ENCODE data around the gene PLA2G2F. TPM values are rescaled to one million over a fixed set of nuclear protein-coding genes. Genes with fewer than 3 reads are reported as not detected.

Gene PLA2G2F
- total RNA-seq, 1 experiment from 2014 or later: not detected

DNA sequence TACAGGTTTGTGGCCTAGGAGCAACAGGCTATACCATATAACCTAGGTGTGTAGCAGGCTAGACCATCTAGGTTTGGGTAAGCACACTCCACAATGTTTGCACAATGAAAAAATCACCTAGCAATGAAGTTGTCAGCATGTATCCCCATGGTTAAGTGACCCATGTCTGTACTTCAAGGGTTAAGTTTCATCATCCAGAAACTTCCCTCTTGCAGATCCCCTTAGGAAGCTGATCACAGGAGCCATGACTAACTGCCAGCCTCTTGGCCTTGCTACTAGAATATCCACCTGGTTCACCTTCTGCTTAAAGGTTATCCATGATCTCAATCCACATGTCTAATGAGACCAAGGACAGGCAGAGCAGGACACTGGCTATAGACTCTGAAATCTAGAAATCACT lies 43.3 kb downstream of the PLA2G2F start:
- Mint-ChIP-seq H3K27me3 (ENCODE audit: low read depth) (peaks cover 60% of the 10 kb centered on the region), H3K27ac (no peak overlapping the region), H3K36me3 (no peaks in the 10 kb centered on the region), H3K4me1 (peaks cover 22% of the 10 kb centered on the region), H3K4me3 (no peak overlapping the region), H3K9me3 (peaks cover 14% of the 10 kb centered on the region)
- no peak for ATAC-seq
- ChIA-PET POLR2A (no interaction called here), CTCF (interaction anchor here (1.2 kb wide), 2 partner anchors 12 to 16 kb away, joined by 3 to 5 read pairs; no protein-coding TSS in a partner anchor)
- TF ChIP-seq HMGA2 (CRISPR knock-in tag; IDR thresholded peaks at IDR 0.05): no peak
- TF ChIP-seq ATF1 (CRISPR knock-in tag; IDR thresholded peaks at IDR 0.05): no peak
- TF ChIP-seq, protein P1, sequence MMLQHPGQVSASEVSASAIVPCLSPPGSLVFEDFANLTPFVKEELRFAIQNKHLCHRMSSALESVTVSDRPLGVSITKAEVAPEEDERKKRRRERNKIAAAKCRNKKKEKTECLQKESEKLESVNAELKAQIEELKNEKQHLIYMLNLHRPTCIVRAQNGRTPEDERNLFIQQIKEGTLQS (CRISPR knock-in tag; conservative IDR thresholded peaks at IDR 0.05): no peak
- TF ChIP-seq, protein P2, sequence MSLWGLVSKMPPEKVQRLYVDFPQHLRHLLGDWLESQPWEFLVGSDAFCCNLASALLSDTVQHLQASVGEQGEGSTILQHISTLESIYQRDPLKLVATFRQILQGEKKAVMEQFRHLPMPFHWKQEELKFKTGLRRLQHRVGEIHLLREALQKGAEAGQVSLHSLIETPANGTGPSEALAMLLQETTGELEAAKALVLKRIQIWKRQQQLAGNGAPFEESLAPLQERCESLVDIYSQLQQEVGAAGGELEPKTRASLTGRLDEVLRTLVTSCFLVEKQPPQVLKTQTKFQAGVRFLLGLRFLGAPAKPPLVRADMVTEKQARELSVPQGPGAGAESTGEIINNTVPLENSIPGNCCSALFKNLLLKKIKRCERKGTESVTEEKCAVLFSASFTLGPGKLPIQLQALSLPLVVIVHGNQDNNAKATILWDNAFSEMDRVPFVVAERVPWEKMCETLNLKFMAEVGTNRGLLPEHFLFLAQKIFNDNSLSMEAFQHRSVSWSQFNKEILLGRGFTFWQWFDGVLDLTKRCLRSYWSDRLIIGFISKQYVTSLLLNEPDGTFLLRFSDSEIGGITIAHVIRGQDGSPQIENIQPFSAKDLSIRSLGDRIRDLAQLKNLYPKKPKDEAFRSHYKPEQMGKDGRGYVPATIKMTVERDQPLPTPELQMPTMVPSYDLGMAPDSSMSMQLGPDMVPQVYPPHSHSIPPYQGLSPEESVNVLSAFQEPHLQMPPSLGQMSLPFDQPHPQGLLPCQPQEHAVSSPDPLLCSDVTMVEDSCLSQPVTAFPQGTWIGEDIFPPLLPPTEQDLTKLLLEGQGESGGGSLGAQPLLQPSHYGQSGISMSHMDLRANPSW (CRISPR knock-in tag; conservative IDR thresholded peaks at IDR 0.05; ENCODE audit: low read depth): no peak
- TF ChIP-seq FOXJ3 (CRISPR knock-in tag; IDR thresholded peaks at IDR 0.05; ENCODE audit: borderline replicate concordance): no peak
- no peak for TF ChIP-seq CREB1 (CRISPR knock-in tag; IDR thresholded peaks at IDR 0.05)
- TF ChIP-seq KAT7 (CRISPR knock-in tag; IDR thresholded peaks at IDR 0.05; ENCODE audit: borderline replicate concordance): no peak
- TF ChIP-seq, protein P3, sequence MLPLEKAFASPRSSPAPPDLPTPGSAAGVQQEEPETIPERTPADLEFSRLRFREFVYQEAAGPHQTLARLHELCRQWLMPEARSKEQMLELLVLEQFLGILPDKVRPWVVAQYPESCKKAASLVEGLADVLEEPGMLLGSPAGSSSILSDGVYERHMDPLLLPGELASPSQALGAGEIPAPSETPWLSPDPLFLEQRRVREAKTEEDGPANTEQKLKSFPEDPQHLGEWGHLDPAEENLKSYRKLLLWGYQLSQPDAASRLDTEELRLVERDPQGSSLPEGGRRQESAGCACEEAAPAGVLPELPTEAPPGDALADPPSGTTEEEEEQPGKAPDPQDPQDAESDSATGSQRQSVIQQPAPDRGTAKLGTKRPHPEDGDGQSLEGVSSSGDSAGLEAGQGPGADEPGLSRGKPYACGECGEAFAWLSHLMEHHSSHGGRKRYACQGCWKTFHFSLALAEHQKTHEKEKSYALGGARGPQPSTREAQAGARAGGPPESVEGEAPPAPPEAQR (CRISPR knock-in tag; IDR thresholded peaks at IDR 0.05): no peak
- no peak for TF ChIP-seq FOXP1 (CRISPR knock-in tag; IDR thresholded peaks at IDR 0.05; ENCODE audit: borderline replicate concordance)
- TF ChIP-seq SOX15 (CRISPR knock-in tag; IDR thresholded peaks at IDR 0.05): no peak
- TF ChIP-seq, protein P4, sequence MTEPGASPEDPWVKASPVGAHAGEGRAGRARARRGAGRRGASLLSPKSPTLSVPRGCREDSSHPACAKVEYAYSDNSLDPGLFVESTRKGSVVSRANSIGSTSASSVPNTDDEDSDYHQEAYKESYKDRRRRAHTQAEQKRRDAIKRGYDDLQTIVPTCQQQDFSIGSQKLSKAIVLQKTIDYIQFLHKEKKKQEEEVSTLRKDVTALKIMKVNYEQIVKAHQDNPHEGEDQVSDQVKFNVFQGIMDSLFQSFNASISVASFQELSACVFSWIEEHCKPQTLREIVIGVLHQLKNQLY (CRISPR knock-in tag; IDR thresholded peaks at IDR 0.05): no peak
- TF ChIP-seq MYBL2 (CRISPR knock-in tag; IDR thresholded peaks at IDR 0.05): no peak
- TF ChIP-seq, protein P5, sequence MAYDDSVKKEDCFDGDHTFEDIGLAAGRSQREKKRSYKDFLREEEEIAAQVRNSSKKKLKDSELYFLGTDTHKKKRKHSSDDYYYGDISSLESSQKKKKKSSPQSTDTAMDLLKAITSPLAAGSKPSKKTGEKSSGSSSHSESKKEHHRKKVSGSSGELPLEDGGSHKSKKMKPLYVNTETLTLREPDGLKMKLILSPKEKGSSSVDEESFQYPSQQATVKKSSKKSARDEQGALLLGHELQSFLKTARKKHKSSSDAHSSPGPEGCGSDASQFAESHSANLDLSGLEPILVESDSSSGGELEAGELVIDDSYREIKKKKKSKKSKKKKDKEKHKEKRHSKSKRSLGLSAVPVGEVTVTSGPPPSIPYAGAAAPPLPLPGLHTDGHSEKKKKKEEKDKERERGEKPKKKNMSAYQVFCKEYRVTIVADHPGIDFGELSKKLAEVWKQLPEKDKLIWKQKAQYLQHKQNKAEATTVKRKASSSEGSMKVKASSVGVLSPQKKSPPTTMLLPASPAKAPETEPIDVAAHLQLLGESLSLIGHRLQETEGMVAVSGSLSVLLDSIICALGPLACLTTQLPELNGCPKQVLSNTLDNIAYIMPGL (CRISPR knock-in tag; IDR thresholded peaks at IDR 0.05): no peak
- no peak for TF ChIP-seq GRHL2 (CRISPR knock-in tag; IDR thresholded peaks at IDR 0.05; ENCODE audit: insufficient replicate concordance, severe bottlenecking)
- no peak for TF ChIP-seq CREM (CRISPR knock-in tag; IDR thresholded peaks at IDR 0.05)
- no peak for DNase-seq (ENCODE audit: low spot score)

DNA sequence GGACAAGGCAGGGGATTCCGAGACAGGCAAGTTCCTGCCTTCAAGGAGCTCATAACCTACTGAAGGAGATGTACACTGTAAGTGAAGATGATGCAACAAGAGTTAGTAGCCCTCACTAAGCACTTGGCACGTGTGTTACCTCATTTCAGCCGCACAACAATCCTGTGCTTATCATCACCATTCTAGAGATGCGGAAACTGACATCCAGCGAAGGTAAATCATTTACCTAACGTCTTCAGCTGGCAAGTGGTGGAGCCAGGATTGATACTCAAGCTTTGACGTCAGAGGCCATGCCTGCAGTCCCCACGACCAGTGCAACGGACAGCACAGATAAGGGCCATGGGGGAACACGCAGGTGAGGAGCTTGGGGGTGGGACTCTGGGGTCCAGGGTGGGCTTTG lies 43.9 kb downstream of the PLA2G2F start:
- no peak for ATAC-seq
- H3K4me1 Mint-ChIP-seq: peaks cover 23% of the 10 kb centered on the region
- H3K36me3 Mint-ChIP-seq: no peaks in the 10 kb centered on the region
- POLR2A ChIA-PET: no interaction called here
- peaks cover 58% of the 10 kb centered on the region for H3K27me3 Mint-ChIP-seq (ENCODE audit: low read depth)
- peaks cover 14% of the 10 kb centered on the region for H3K9me3 Mint-ChIP-seq
- no peak overlapping the region for H3K4me3 Mint-ChIP-seq
- DNase-seq (ENCODE audit: low spot score): no peak
- CTCF ChIA-PET: interaction anchor here (1.2 to 1.3 kb wide), 3 partner anchors 12 to 30 kb away, joined by 3 to 5 read pairs (median 5); no protein-coding TSS in a partner anchor
- no peak overlapping the region for H3K27ac Mint-ChIP-seq
- TF ChIP-seq SMAD4 (CRISPR knock-in tag; IDR thresholded peaks at IDR 0.05) (no peak), MXD4 (CRISPR knock-in tag; IDR thresholded peaks at IDR 0.05; ENCODE audit: borderline replicate concordance) (no peak), SP1 (CRISPR knock-in tag; conservative IDR thresholded peaks at IDR 0.05) (no peak), ZNF317 (CRISPR knock-in tag; IDR thresholded peaks at IDR 0.05; ENCODE audit: borderline replicate concordance, low read depth) (no peak), TP53 (CRISPR knock-in tag; IDR thresholded peaks at IDR 0.05) (no peak), NFATC4 (CRISPR knock-in tag; IDR thresholded peaks at IDR 0.05) (no peak), CREM (CRISPR knock-in tag; IDR thresholded peaks at IDR 0.05) (no peak), RELA (CRISPR knock-in tag; IDR thresholded peaks at IDR 0.05; ENCODE audit: borderline replicate concordance) (no peak)
- TF ChIP-seq, protein P6, sequence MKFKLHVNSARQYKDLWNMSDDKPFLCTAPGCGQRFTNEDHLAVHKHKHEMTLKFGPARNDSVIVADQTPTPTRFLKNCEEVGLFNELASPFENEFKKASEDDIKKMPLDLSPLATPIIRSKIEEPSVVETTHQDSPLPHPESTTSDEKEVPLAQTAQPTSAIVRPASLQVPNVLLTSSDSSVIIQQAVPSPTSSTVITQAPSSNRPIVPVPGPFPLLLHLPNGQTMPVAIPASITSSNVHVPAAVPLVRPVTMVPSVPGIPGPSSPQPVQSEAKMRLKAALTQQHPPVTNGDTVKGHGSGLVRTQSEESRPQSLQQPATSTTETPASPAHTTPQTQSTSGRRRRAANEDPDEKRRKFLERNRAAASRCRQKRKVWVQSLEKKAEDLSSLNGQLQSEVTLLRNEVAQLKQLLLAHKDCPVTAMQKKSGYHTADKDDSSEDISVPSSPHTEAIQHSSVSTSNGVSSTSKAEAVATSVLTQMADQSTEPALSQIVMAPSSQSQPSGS (CRISPR knock-in tag; IDR thresholded peaks at IDR 0.05; ENCODE audit: borderline replicate concordance, low read depth): no peak
- TF ChIP-seq, protein P7, sequence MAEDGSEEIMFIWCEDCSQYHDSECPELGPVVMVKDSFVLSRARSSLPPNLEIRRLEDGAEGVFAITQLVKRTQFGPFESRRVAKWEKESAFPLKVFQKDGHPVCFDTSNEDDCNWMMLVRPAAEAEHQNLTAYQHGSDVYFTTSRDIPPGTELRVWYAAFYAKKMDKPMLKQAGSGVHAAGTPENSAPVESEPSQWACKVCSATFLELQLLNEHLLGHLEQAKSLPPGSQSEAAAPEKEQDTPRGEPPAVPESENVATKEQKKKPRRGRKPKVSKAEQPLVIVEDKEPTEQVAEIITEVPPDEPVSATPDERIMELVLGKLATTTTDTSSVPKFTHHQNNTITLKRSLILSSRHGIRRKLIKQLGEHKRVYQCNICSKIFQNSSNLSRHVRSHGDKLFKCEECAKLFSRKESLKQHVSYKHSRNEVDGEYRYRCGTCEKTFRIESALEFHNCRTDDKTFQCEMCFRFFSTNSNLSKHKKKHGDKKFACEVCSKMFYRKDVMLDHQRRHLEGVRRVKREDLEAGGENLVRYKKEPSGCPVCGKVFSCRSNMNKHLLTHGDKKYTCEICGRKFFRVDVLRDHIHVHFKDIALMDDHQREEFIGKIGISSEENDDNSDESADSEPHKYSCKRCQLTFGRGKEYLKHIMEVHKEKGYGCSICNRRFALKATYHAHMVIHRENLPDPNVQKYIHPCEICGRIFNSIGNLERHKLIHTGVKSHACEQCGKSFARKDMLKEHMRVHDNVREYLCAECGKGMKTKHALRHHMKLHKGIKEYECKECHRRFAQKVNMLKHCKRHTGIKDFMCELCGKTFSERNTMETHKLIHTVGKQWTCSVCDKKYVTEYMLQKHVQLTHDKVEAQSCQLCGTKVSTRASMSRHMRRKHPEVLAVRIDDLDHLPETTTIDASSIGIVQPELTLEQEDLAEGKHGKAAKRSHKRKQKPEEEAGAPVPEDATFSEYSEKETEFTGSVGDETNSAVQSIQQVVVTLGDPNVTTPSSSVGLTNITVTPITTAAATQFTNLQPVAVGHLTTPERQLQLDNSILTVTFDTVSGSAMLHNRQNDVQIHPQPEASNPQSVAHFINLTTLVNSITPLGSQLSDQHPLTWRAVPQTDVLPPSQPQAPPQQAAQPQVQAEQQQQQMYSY (CRISPR knock-in tag; IDR thresholded peaks at IDR 0.05): no peak
